ENCODE data around the gene PTHLH. TPM values are rescaled to one million over a fixed set of nuclear protein-coding genes. Genes with fewer than 3 reads are reported as not detected.

PTHLH gene
- total and polyA plus RNA-seq, 2 experiments from 2014 or later, result 3.1 to 4.5 TPM

- Histone ChIP-seq H3K79me2 (no peaks in the 10 kb centered on the region), H4K20me1 (ENCODE audit: insufficient read depth, poor library complexity, severe bottlenecking) (no peaks in the 10 kb centered on the region), H3K9me2 (replicated peaks; ENCODE audit: insufficient read depth) (no peaks in the 10 kb centered on the region), H3K9me3 (ENCODE audit: low read depth) (no peaks in the 10 kb centered on the region), H3K27ac (no peak overlapping the region), H3K36me3 (replicated peaks; ENCODE audit: insufficient read depth, low read depth) (no peaks in the 10 kb centered on the region), H2AFZ (no peak overlapping the region), H3K4me1 (ENCODE audit: insufficient read depth) (no peaks in the 10 kb centered on the region), H3K4me3 (no peak overlapping the region), H3K4me2 (no peak overlapping the region), H3K27me3 (no peaks in the 10 kb centered on the region)
- DNase-seq (ENCODE audit: low spot score), result no peak
- WGBS (ENCODE audit: low lambda C conversion rate, missing lambda C conversion rate), result 92% methylated on average over 2 of the region's 2 CpGs
- TF ChIP-seq EZH2 (IDR thresholded peaks at IDR 0.05; ENCODE audit: borderline replicate concordance) (no peak), EZH2phosphoT487 (IDR thresholded peaks at IDR 0.05; ENCODE audit: low read depth, severe bottlenecking, unreplicated experiment) (no peak), CTCF (IDR thresholded peaks at IDR 0.05; ENCODE audit: poor library complexity) (no peak)
These were observed 25.6 kb upstream of the PTHLH start for GRCh38 chr12:27998170-27998569.

- Histone ChIP-seq H3K27me3 (no peaks in the 10 kb centered on the region), H3K4me2 (no peak overlapping the region), H3K9me3 (ENCODE audit: low read depth) (no peaks in the 10 kb centered on the region), H3K27ac (no peak overlapping the region), H4K20me1 (ENCODE audit: insufficient read depth, poor library complexity, severe bottlenecking) (no peaks in the 10 kb centered on the region), H3K79me2 (no peaks in the 10 kb centered on the region), H3K36me3 (replicated peaks; ENCODE audit: insufficient read depth, low read depth) (no peaks in the 10 kb centered on the region), H3K9me2 (replicated peaks; ENCODE audit: insufficient read depth) (no peaks in the 10 kb centered on the region), H3K4me3 (no peak overlapping the region), H3K4me1 (ENCODE audit: insufficient read depth) (no peaks in the 10 kb centered on the region), H2AFZ (no peak overlapping the region)
- DNase-seq (ENCODE audit: low spot score), result no peak
- 86% methylated on average over 3 of the region's 3 CpGs for WGBS (ENCODE audit: low lambda C conversion rate, missing lambda C conversion rate)
- TF ChIP-seq EZH2 (IDR thresholded peaks at IDR 0.05; ENCODE audit: borderline replicate concordance) (no peak), EZH2phosphoT487 (IDR thresholded peaks at IDR 0.05; ENCODE audit: low read depth, severe bottlenecking, unreplicated experiment) (no peak), CTCF (IDR thresholded peaks at IDR 0.05; ENCODE audit: poor library complexity) (no peak)
These were observed 24.2 kb upstream of the PTHLH start for GRCh38 chr12:27996761-27997160.

GRCh38 chr12:27995406-27995805 is 22.9 kb upstream of the PTHLH start:
- Histone ChIP-seq H3K36me3 (replicated peaks; ENCODE audit: insufficient read depth, low read depth) (no peaks in the 10 kb centered on the region), H3K27ac (no peak overlapping the region), H3K4me1 (ENCODE audit: insufficient read depth) (no peaks in the 10 kb centered on the region), H3K9me3 (ENCODE audit: low read depth) (no peaks in the 10 kb centered on the region), H3K79me2 (no peaks in the 10 kb centered on the region), H2AFZ (no peak overlapping the region), H3K27me3 (no peaks in the 10 kb centered on the region), H3K4me2 (no peak overlapping the region), H3K9me2 (replicated peaks; ENCODE audit: insufficient read depth) (no peaks in the 10 kb centered on the region), H3K4me3 (no peak overlapping the region), H4K20me1 (ENCODE audit: insufficient read depth, poor library complexity, severe bottlenecking) (no peaks in the 10 kb centered on the region)
- TF ChIP-seq CTCF (IDR thresholded peaks at IDR 0.05; ENCODE audit: poor library complexity), result no peak
- TF ChIP-seq EZH2 (IDR thresholded peaks at IDR 0.05; ENCODE audit: borderline replicate concordance), result no peak
- TF ChIP-seq EZH2phosphoT487 (IDR thresholded peaks at IDR 0.05; ENCODE audit: low read depth, severe bottlenecking, unreplicated experiment), result no peak
- 100% methylated on average over 1 of the region's 1 CpG for WGBS (ENCODE audit: low lambda C conversion rate, missing lambda C conversion rate)
- DNase-seq (ENCODE audit: low spot score), result no peak
